B cell (primary cell): ENCODE measurements around the gene MRPS6. TPM values are rescaled to one million over a fixed set of nuclear protein-coding genes. Genes with fewer than 3 reads are reported as not detected.

Experiments
- ATAC-seq: fragments of 200-7000 bp; cut with Tn5 transposase; one replicate; pipeline ENCODE4 v1.10.0; 2021; ENCODE audit warnings: low read depth, mild to moderate bottlenecking, moderate number of reproducible peaks, moderate library complexity
- CTCF ChIA-PET: fragments of 350-600 bp; sonication (Branson Sonifier 250); formaldehyde crosslinking; loops from one replicate; lab custom pipeline; 2021; ENCODE audit warnings: antibody characterized with exemption, inconsistent platforms; lab: Charles Lee
- POLR2A ChIA-PET: fragments of 350-600 bp; sonication (Branson Sonifier 250); formaldehyde crosslinking; loops from one replicate; lab custom pipeline; 2021; ENCODE audit warnings: antibody characterized with exemption; lab: Charles Lee
- DNase-seq: peaks from one replicate; pipeline ENCODE4 v3.0.0; 2013
- H2AFZ ChIP-seq: 2 replicates; pipeline ENCODE4 v1.6.1; 2012; ENCODE audit warnings: mild to moderate bottlenecking, low read depth, low read length; ENCODE audit not compliant: insufficient read depth, poor library complexity, severe bottlenecking
- H3K27ac ChIP-seq, 2 donors: 1 replicate in 1 of 2; 2 replicates in 1 of 2; pipeline ENCODE4 v1.5.1; 2012 to 2013; ENCODE audit warnings: low read length in 2 of 2, mild to moderate bottlenecking in 2 of 2, moderate library complexity in 1 of 2
- H3K27me3 ChIP-seq, 4 experiments: fragments of 200-600 bp in 1 of 4; sonication (generic) in 1 of 4; replicated peaks in 1 of 4; 1 replicate in 2 of 4; 2 replicates in 2 of 4; pipeline versions ENCODE4 v1.6.1 to v1.7.0; 2013 to 2016; ENCODE audit warnings: low read length in 3 of 4, mild to moderate bottlenecking in 2 of 4, mixed read lengths in 1 of 4, moderate library complexity in 1 of 4; ENCODE audit not compliant: insufficient read depth in 4 of 4, control insufficient read depth in 3 of 4; ENCODE audit errors: control extremely low read depth in 1 of 4
- H3K36me3 ChIP-seq, 2 experiments: replicated peaks in 1 of 2; 1 replicate in 1 of 2; 2 replicates in 1 of 2; pipeline versions ENCODE4 v1.6.1 to v1.7.1; 2013; ENCODE audit warnings: low read length in 1 of 2; ENCODE audit not compliant: insufficient read depth in 2 of 2, control insufficient read depth in 1 of 2; ENCODE audit errors: control extremely low read depth in 1 of 2, extremely low read depth in 1 of 2
- H3K4me1 ChIP-seq, 2 donors: fragments of 200-600 bp in 1 of 2; sonication (generic) in 1 of 2; 1 replicate in 1 of 2; 2 replicates in 1 of 2; pipeline versions ENCODE4 v1.5.1 to v1.6.1; 2013 to 2017; ENCODE audit warnings: low read length in 2 of 2; ENCODE audit not compliant: control insufficient read depth in 2 of 2, insufficient read depth in 2 of 2
- H3K4me2 ChIP-seq: replicated peaks from 2 replicates; pipeline ENCODE3; 2012; ENCODE audit warnings: mild to moderate bottlenecking, low read depth, low read length; ENCODE audit not compliant: poor library complexity, severe bottlenecking
- H3K4me3 ChIP-seq, 5 experiments: fragments of 200-600 bp in 1 of 5; sonication (generic) in 1 of 5; 1 replicate in 3 of 5; 2 replicates in 2 of 5; pipeline versions ENCODE4 v1.5.1 to v1.7.0; 2011 to 2016; ENCODE audit warnings: low read length in 4 of 5, mild to moderate bottlenecking in 4 of 5, low read depth in 2 of 5, control low read depth in 1 of 5, moderate library complexity in 1 of 5; ENCODE audit not compliant: insufficient read depth in 1 of 5; ENCODE audit errors: control extremely low read depth in 1 of 5, extremely low read depth in 1 of 5
- H3K79me2 ChIP-seq: fragments of 200-600 bp; sonication (generic); one replicate; pipeline ENCODE4 v1.6.0; 2016; ENCODE audit warnings: low read length; ENCODE audit not compliant: control insufficient read depth, insufficient read depth
- H3K9ac ChIP-seq: fragments of 200-600 bp; sonication (generic); 2 replicates; pipeline ENCODE4 v1.6.1; 2017; ENCODE audit warnings: mild to moderate bottlenecking, low read length, moderate library complexity
- H3K9me3 ChIP-seq, 3 donors: one replicate each; pipeline versions ENCODE4 v1.6.1 to v1.7.1; 2013; ENCODE audit warnings: low read length in 2 of 3; ENCODE audit not compliant: control insufficient read depth in 2 of 3, insufficient read depth in 1 of 3; ENCODE audit errors: control extremely low read depth in 1 of 3
- H4K20me1 ChIP-seq: 2 replicates; pipeline ENCODE4 v1.6.0; 2012; ENCODE audit warnings: mild to moderate bottlenecking, low read length; ENCODE audit not compliant: insufficient read depth, control insufficient read depth, poor library complexity, severe bottlenecking
- H3K27ac Mint-ChIP-seq: one replicate; pipeline ENCODE4 v1.8.0; 2021; ENCODE audit warnings: mixed read lengths
- H3K27me3 Mint-ChIP-seq: one replicate; pipeline ENCODE4 v1.8.0; 2021; ENCODE audit warnings: mixed read lengths
- H3K4me1 Mint-ChIP-seq: one replicate; pipeline ENCODE4 v1.8.0; 2021; ENCODE audit warnings: mixed read lengths
- H3K4me3 Mint-ChIP-seq: one replicate; pipeline ENCODE4 v1.8.0; 2021; ENCODE audit warnings: mixed read lengths
- H3K9me3 Mint-ChIP-seq: one replicate; pipeline ENCODE4 v1.8.0; 2022; ENCODE audit warnings: mixed read lengths; ENCODE audit not compliant: insufficient read depth
- EZH2 ChIP-seq: IDR thresholded peaks from 2 replicates; pipeline ENCODE4 v1.6.1; 2012; ENCODE audit warnings: borderline replicate concordance, low read depth, mild to moderate bottlenecking, moderate library complexity, low read length; ENCODE audit not compliant: insufficient read depth, poor library complexity, severe bottlenecking
- WGBS: methylation state at CpG from one replicate; pipeline ENCODE4 v1.1.5; 2013; ENCODE audit warnings: missing lambda C conversion rate; ENCODE audit not compliant: insufficient coverage; 5-methylcytosine and 5-hydroxymethylcytosine counted together
- intact Hi-C: fragments of 100-400 bp; cut with micrococcal nuclease; formaldehyde crosslinking; loops from one replicate; pipeline ENCODE4 v1.10.0; 2022
- polyA plus RNA-seq: library from polyadenylated mRNA; depleted of rRNA; stranded (reverse); fragments of >200 nt; gene quantifications from 2 replicates; pipeline ENCODE4 v1.2.3, GENCODE V29; 2012
- total RNA-seq, 2 donors: library from RNA; stranded (reverse); fragments of 120-200 nt in 1 of 2; gene quantifications; 1 replicate in 1 of 2; 2 replicates in 1 of 2; pipeline versions ENCODE4 v1.2.3 to v1.2.4, GENCODE V29; 2013 to 2022
- TF ChIP-seq, protein P1 (sequence below): fragments of 200-600 bp; IDR thresholded peaks from one replicate; pipeline ENCODE4 v1.8.0; 2022; ENCODE audit warnings: antibody characterized with exemption, mild to moderate bottlenecking

Gene MRPS6
- total and polyA plus RNA-seq, 2 donors (not counting 1 experiment from before 2014, with no cell fraction given): 15.7 to 37.9 TPM

DNA sequence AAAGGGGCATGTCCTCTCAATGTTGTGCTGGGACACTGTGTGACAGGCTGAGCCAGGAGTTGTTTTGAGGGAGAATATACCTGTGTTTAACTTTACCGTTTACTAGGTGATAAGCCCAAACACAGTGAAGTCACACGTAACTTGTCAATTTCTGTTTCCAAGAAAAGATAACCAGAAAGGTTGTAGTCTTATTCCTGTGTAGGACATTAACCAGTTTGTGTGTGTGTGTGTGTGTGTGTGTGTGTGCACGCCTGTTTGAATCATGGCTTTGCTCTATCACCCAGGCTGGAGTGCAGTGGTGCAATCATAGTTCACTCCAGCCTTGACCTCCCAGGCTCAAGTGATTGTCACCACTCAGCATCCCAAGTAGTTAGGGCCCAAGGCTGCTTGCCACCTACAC, 83.6 kb downstream of the MRPS6 start:
- ChIA-PET CTCF (interaction anchor here (1.6 kb wide), 1 partner anchor 233 kb away, joined by 4 read pairs; no protein-coding TSS in a partner anchor), POLR2A (no interaction called here)
- Mint-ChIP-seq H3K4me3 (no peak overlapping the region), H3K27me3 (no peaks in the 10 kb centered on the region), H3K9me3 (peaks cover 5% of the 10 kb centered on the region), H3K4me1 (no peaks in the 10 kb centered on the region), H3K27ac (no peak overlapping the region)
- Histone ChIP-seq H2AFZ (no peak overlapping the region), H3K4me3 (no peak overlapping the region), H4K20me1 (no peaks in the 10 kb centered on the region), H3K9ac (no peak overlapping the region), H3K4me1 (no peaks in the 10 kb centered on the region), H3K27ac (no peak overlapping the region), H3K79me2 (no peaks in the 10 kb centered on the region), H3K36me3 (no peaks in the 10 kb centered on the region), H3K27me3 (no peaks in the 10 kb centered on the region), H3K4me2 (no peak overlapping the region), H3K9me3 (peaks cover 0 to 42% (median 5%) of the 10 kb centered on the region in 3 donors)
- ATAC-seq (no peak), DNase-seq (no peak)
- 100% methylated on average over 2 of the region's 3 CpGs for WGBS
- intact Hi-C loops: no loop called here
- TF ChIP-seq EZH2: no peak
- TF ChIP-seq, protein P1, sequence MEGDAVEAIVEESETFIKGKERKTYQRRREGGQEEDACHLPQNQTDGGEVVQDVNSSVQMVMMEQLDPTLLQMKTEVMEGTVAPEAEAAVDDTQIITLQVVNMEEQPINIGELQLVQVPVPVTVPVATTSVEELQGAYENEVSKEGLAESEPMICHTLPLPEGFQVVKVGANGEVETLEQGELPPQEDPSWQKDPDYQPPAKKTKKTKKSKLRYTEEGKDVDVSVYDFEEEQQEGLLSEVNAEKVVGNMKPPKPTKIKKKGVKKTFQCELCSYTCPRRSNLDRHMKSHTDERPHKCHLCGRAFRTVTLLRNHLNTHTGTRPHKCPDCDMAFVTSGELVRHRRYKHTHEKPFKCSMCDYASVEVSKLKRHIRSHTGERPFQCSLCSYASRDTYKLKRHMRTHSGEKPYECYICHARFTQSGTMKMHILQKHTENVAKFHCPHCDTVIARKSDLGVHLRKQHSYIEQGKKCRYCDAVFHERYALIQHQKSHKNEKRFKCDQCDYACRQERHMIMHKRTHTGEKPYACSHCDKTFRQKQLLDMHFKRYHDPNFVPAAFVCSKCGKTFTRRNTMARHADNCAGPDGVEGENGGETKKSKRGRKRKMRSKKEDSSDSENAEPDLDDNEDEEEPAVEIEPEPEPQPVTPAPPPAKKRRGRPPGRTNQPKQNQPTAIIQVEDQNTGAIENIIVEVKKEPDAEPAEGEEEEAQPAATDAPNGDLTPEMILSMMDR: no peak

DNA sequence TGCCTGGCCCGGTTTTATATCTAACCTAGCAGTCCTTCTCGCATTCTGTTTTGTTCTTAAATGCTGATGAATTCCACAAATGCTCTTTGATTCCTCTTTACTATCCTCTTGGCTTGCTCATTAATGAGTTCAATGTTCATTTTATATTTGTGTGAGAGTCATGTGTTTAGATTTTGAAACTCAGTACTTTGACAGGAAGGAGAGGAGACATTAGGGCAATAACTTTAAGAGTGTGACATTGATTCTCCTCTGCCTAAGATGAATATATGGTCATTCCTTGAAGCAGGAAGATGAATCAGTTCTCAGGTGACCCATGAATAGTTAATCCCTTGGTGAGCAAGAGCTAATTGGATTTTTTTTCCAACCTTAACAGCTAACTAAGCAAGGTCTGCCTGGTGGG, 84.1 kb downstream of the MRPS6 start:
- no peak overlapping the region for H3K4me2 ChIP-seq
- H3K27me3 Mint-ChIP-seq: no peaks in the 10 kb centered on the region
- H3K9me3 Mint-ChIP-seq: peaks cover 5% of the 10 kb centered on the region
- no peaks in the 10 kb centered on the region for H3K4me1 Mint-ChIP-seq
- no peak overlapping the region for H3K4me3 Mint-ChIP-seq
- no peak overlapping the region for H2AFZ ChIP-seq
- 100% methylated on average over 1 of the region's 2 CpGs for WGBS
- no peaks in the 10 kb centered on the region for H3K36me3 ChIP-seq
- no peaks in the 10 kb centered on the region for H3K4me1 ChIP-seq
- H3K27ac Mint-ChIP-seq: no peak overlapping the region
- TF ChIP-seq, protein P1: no peak
- TF ChIP-seq EZH2: no peak
- peaks cover 0 to 42% (median 8%) of the 10 kb centered on the region in 3 donors for H3K9me3 ChIP-seq
- H3K79me2 ChIP-seq: no peaks in the 10 kb centered on the region
- no peak overlapping the region for H3K9ac ChIP-seq
- CTCF ChIA-PET: interaction anchor here (1.6 kb wide), 1 partner anchor 233 kb away, joined by 4 read pairs; no protein-coding TSS in a partner anchor
- no peak overlapping the region for H3K4me3 ChIP-seq
- DNase-seq: no peak
- H3K27me3 ChIP-seq: no peaks in the 10 kb centered on the region
- intact Hi-C loops: no loop called here
- no peaks in the 10 kb centered on the region for H4K20me1 ChIP-seq
- POLR2A ChIA-PET: no interaction called here
- H3K27ac ChIP-seq: no peak overlapping the region
- ATAC-seq: no peak
